ENCODE results near the gene RPL13A. TPM values are rescaled to one million over a fixed set of nuclear protein-coding genes. Genes with fewer than 3 reads are reported as not detected.

Gene RPL13A
- total and polyA plus RNA-seq, 2 of the 13 experiments (the other 11 are each of a cell fraction or from before 2014, with no cell fraction given): 2,601 to 3,407 TPM

DNA sequence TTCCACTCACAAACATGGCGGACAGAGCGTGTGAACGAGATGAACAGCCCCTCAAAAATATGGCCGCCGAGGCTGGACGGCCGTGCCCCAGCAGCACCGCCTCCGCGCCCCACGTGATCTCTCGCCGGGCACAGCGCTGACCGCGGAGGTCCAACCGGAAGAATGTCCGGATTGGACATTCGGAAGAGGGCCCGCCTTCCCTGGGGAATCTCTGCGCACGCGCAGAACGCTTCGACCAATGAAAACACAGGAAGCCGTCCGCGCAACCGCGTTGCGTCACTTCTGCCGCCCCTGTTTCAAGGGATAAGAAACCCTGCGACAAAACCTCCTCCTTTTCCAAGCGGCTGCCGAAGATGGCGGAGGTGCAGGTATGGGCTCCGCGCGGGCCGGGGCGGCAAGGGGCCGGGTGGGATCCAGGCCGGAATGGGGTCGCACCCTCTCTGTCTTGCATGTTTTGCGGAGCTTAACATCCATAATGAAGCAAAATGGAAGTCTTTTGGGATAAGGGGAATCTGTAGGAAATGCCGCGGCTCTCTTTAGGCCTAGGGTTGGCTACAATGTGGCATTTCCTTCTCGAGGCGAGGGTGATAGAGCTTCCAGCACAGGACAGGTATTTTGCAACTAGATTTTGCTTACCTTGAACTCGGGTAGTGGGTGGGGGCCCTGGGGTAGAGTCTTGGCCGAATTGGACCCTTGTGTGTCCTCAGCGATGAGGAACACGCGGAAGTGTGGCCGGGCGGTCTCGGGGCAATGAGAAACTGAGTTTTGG lies at the start of gene RPL13A (continued):
- TF ChIP-seq, protein P1, sequence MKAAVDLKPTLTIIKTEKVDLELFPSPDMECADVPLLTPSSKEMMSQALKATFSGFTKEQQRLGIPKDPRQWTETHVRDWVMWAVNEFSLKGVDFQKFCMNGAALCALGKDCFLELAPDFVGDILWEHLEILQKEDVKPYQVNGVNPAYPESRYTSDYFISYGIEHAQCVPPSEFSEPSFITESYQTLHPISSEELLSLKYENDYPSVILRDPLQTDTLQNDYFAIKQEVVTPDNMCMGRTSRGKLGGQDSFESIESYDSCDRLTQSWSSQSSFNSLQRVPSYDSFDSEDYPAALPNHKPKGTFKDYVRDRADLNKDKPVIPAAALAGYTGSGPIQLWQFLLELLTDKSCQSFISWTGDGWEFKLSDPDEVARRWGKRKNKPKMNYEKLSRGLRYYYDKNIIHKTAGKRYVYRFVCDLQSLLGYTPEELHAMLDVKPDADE (CRISPR knock-in tag; IDR thresholded peaks at IDR 0.05): 0 out of 2 replicates have a peak, but pooled peaks have one; percentile 33
- TF ChIP-seq TSC22D2 (CRISPR knock-in tag; IDR thresholded peaks at IDR 0.05; ENCODE audit: borderline replicate concordance): peak; percentile 85; the same call in 1 of the 2 replicates
- TF ChIP-seq SRSF9 (IDR thresholded peaks at IDR 0.05; ENCODE audit: borderline replicate concordance, insufficient read depth, low read depth, low read length, poor library complexity, severe bottlenecking): no peak
- TF ChIP-seq, protein P2, sequence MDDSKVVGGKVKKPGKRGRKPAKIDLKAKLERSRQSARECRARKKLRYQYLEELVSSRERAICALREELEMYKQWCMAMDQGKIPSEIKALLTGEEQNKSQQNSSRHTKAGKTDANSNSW (CRISPR knock-in tag; IDR thresholded peaks at IDR 0.05; ENCODE audit: borderline replicate concordance): no peak
- TF ChIP-seq, protein P3, sequence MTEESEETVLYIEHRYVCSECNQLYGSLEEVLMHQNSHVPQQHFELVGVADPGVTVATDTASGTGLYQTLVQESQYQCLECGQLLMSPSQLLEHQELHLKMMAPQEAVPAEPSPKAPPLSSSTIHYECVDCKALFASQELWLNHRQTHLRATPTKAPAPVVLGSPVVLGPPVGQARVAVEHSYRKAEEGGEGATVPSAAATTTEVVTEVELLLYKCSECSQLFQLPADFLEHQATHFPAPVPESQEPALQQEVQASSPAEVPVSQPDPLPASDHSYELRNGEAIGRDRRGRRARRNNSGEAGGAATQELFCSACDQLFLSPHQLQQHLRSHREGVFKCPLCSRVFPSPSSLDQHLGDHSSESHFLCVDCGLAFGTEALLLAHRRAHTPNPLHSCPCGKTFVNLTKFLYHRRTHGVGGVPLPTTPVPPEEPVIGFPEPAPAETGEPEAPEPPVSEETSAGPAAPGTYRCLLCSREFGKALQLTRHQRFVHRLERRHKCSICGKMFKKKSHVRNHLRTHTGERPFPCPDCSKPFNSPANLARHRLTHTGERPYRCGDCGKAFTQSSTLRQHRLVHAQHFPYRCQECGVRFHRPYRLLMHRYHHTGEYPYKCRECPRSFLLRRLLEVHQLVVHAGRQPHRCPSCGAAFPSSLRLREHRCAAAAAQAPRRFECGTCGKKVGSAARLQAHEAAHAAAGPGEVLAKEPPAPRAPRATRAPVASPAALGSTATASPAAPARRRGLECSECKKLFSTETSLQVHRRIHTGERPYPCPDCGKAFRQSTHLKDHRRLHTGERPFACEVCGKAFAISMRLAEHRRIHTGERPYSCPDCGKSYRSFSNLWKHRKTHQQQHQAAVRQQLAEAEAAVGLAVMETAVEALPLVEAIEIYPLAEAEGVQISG (CRISPR knock-in tag; IDR thresholded peaks at IDR 0.05): peak; percentile 88
- no peak for TF ChIP-seq ZNF672 (CRISPR knock-in tag; IDR thresholded peaks at IDR 0.05)
- TF ChIP-seq ZNF382 (CRISPR knock-in tag; IDR thresholded peaks at IDR 0.05; ENCODE audit: borderline replicate concordance): no peak
- peak; percentile 13; the same call in 1 of the 2 replicates for TF ChIP-seq MIXL1 (CRISPR knock-in tag; IDR thresholded peaks at IDR 0.05)
- TF ChIP-seq TP53 (CRISPR knock-in tag; conservative IDR thresholded peaks at IDR 0.05): no peak
- TF ChIP-seq, protein P4, sequence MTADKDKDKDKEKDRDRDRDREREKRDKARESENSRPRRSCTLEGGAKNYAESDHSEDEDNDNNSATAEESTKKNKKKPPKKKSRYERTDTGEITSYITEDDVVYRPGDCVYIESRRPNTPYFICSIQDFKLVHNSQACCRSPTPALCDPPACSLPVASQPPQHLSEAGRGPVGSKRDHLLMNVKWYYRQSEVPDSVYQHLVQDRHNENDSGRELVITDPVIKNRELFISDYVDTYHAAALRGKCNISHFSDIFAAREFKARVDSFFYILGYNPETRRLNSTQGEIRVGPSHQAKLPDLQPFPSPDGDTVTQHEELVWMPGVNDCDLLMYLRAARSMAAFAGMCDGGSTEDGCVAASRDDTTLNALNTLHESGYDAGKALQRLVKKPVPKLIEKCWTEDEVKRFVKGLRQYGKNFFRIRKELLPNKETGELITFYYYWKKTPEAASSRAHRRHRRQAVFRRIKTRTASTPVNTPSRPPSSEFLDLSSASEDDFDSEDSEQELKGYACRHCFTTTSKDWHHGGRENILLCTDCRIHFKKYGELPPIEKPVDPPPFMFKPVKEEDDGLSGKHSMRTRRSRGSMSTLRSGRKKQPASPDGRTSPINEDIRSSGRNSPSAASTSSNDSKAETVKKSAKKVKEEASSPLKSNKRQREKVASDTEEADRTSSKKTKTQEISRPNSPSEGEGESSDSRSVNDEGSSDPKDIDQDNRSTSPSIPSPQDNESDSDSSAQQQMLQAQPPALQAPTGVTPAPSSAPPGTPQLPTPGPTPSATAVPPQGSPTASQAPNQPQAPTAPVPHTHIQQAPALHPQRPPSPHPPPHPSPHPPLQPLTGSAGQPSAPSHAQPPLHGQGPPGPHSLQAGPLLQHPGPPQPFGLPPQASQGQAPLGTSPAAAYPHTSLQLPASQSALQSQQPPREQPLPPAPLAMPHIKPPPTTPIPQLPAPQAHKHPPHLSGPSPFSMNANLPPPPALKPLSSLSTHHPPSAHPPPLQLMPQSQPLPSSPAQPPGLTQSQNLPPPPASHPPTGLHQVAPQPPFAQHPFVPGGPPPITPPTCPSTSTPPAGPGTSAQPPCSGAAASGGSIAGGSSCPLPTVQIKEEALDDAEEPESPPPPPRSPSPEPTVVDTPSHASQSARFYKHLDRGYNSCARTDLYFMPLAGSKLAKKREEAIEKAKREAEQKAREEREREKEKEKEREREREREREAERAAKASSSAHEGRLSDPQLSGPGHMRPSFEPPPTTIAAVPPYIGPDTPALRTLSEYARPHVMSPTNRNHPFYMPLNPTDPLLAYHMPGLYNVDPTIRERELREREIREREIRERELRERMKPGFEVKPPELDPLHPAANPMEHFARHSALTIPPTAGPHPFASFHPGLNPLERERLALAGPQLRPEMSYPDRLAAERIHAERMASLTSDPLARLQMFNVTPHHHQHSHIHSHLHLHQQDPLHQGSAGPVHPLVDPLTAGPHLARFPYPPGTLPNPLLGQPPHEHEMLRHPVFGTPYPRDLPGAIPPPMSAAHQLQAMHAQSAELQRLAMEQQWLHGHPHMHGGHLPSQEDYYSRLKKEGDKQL (CRISPR knock-in tag; IDR thresholded peaks at IDR 0.05; ENCODE audit: low read depth): 0 out of 2 replicates have a peak, but pooled peaks have one; percentile 31
- TF ChIP-seq ZNF720 (CRISPR knock-in tag; IDR thresholded peaks at IDR 0.05): no peak
- peak; percentile 95 for TF ChIP-seq NFYB (CRISPR knock-in tag; IDR thresholded peaks at IDR 0.05)
- TF ChIP-seq ZNF790 (CRISPR knock-in tag; IDR thresholded peaks at IDR 0.05; ENCODE audit: borderline replicate concordance): peak; percentile 63; the same call in 1 of the 2 replicates
- peak; percentile 87 for TF ChIP-seq ASH2L (IDR thresholded peaks at IDR 0.05; ENCODE audit: insufficient read length, low read depth, low read length)
- TF ChIP-seq, protein P5, sequence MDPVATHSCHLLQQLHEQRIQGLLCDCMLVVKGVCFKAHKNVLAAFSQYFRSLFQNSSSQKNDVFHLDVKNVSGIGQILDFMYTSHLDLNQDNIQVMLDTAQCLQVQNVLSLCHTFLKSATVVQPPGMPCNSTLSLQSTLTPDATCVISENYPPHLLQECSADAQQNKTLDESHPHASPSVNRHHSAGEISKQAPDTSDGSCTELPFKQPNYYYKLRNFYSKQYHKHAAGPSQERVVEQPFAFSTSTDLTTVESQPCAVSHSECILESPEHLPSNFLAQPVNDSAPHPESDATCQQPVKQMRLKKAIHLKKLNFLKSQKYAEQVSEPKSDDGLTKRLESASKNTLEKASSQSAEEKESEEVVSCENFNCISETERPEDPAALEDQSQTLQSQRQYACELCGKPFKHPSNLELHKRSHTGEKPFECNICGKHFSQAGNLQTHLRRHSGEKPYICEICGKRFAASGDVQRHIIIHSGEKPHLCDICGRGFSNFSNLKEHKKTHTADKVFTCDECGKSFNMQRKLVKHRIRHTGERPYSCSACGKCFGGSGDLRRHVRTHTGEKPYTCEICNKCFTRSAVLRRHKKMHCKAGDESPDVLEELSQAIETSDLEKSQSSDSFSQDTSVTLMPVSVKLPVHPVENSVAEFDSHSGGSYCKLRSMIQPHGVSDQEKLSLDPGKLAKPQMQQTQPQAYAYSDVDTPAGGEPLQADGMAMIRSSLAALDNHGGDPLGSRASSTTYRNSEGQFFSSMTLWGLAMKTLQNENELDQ (CRISPR knock-in tag; IDR thresholded peaks at IDR 0.05; ENCODE audit: borderline replicate concordance): peak; percentile 72; the same call in 1 of the 2 replicates
- no peak for TF ChIP-seq ZNF850 (CRISPR knock-in tag; conservative IDR thresholded peaks at IDR 0.05)

Measured in HepG2 (cell line).